Activated CD4-positive, alpha-beta T cell treated with anti-CD3 and anti-CD28 coated beads, Interleukin-2, amount 10 ng/mL, durations not matched to agents 24 days and 14 days (primary cell): ENCODE results near the gene RBM17. TPM values are rescaled to one million over a fixed set of nuclear protein-coding genes. Genes with fewer than 3 reads are reported as not detected.
"Not testable (repeated sequence)": the region's sequence is repeated elsewhere in the genome, so short reads cannot be mapped to it uniquely, and the experiment has no call there.

ENCODE experiments used
- DNase-seq: peaks from one replicate; pipeline ENCODE4 v3.0.0; 2022
- H3K27ac Mint-ChIP-seq: one replicate; pipeline ENCODE4 v1.8.0; 2022; ENCODE audit warnings: mild to moderate bottlenecking, mixed read lengths
- H3K27me3 Mint-ChIP-seq: one replicate; pipeline ENCODE4 v1.8.0; 2022; ENCODE audit warnings: mixed read lengths
- H3K36me3 Mint-ChIP-seq: one replicate; pipeline ENCODE4 v1.8.0; 2022; ENCODE audit warnings: low read depth, mild to moderate bottlenecking, mixed read lengths
- H3K4me1 Mint-ChIP-seq: one replicate; pipeline ENCODE4 v1.8.0; 2021; ENCODE audit warnings: mixed read lengths
- H3K4me3 Mint-ChIP-seq: one replicate; pipeline ENCODE4 v1.8.0; 2022; ENCODE audit warnings: mild to moderate bottlenecking, moderate library complexity, mixed read lengths
- H3K9me3 Mint-ChIP-seq: one replicate; pipeline ENCODE4 v1.8.0; 2021; ENCODE audit warnings: mixed read lengths
- intact Hi-C: fragments of 100-400 bp; cut with micrococcal nuclease; formaldehyde crosslinking; loops from one replicate; pipeline ENCODE4 v1.15.1; 2023
- total RNA-seq: library from RNA; stranded (reverse); gene quantifications from 2 replicates; pipeline ENCODE4 v1.2.3, GENCODE V29; 2022

Gene RBM17
- total RNA-seq, 1 donor from 2014 or later = 262 TPM

DNA sequence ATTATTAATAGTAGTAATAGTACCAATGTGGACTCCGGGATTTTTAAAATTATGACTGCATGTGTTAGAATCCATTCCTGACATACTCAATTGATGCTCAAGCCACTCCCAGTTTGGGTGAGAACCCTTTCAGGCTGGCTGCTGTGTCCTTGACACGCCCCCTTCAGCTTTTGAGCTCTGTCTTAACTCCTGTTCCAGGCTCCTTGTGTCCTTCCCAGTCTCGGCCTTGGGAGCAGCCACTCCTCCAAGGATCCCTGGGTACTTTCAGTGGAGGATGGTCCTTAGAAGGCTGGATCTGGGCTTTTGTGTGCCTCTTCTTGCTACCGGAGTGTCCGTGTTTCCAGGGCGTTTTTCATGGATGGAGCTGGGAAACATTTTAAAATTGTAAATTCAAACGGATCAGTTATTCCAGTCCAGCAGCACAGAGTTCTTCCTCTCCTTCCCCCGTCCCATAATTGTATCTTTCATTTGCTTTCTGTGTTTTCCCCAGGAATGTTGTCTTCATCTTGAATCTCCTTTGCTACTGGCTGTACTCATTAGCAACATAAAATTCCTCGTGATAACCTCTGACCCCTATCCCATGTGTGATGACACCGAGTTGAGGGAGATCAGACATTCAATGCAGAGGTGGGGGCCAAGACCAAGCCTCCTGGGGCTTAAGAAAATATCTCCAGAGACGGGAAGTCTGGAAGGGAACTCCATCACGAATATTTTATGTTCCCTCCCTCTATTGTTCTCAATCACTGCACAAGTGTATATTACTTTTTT is 73.9 kb downstream of the RBM17 start:
- Mint-ChIP-seq H3K9me3 (no peaks in the 10 kb centered on the region), H3K4me3 (peak overlapping the region; percentile 56), H3K36me3 (peaks cover 27% of the 10 kb centered on the region), H3K4me1 (peaks cover 45% of the 10 kb centered on the region), H3K27ac (peak overlapping the region; percentile 73), H3K27me3 (no peaks in the 10 kb centered on the region)
- DNase-seq = peak; percentile 64
- intact Hi-C loops = loop anchor here (1.0 kb wide), 4 partner anchors 21 to 108 kb away; partner anchors contain the start of gene PFKFB3

DNA sequence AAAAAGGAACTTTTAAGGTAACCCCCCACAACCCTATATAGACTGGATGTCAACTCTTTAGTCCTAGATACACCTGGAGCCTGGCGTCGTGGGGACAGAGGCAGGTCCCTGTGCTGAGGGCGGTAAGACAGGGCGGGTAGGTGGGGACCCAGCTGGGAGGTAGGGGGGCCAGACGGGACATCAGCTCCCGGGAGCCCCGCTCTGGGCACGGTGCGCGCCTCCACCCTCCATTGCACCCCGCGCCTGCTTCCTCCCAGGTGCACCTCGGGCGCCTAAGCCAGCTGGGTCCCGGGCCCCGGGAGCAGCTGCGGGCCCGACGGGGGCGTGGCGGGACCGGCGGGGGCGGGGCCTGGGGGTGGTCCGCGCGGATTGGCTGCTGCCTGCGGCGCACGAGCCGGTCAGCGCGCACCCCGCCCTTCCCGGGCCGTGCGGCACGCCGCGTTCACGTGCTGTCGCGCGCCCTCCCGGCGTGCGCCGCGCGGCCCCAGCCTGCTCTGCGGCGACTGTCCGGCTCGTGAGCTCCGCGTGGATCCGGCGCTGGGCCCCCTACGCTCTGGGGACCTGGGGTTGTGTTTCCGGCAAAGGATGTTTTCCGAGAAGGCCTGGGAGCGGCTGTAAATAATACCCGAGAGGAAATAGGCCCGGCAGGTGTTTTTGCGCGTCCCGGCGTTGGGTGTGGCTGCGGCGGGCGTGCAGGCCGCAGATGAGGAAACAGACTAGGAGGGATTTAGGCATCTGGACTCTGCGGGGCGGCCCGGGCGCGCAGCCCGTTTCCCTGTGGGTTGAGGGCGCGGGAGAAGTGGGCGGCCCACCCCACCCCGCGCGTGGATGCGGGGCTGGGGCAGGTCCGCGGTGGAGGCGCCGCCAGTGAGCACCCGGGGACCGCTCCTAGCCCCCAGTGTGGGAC is 74.8 kb downstream of the RBM17 start:
- Mint-ChIP-seq H3K4me1 (peaks cover 49% of the 10 kb centered on the region), H3K27ac (peak overlapping the region; percentile 98), H3K36me3 (peaks cover 29% of the 10 kb centered on the region), H3K27me3 (no peaks in the 10 kb centered on the region), H3K9me3 (no peaks in the 10 kb centered on the region), H3K4me3 (peak overlapping the region; percentile 98)
- DNase-seq = peak; percentile 98
- intact Hi-C loops = loop anchor here (1.0 kb wide), 4 partner anchors 22 to 107 kb away; partner anchors contain the start of gene PFKFB3

DNA sequence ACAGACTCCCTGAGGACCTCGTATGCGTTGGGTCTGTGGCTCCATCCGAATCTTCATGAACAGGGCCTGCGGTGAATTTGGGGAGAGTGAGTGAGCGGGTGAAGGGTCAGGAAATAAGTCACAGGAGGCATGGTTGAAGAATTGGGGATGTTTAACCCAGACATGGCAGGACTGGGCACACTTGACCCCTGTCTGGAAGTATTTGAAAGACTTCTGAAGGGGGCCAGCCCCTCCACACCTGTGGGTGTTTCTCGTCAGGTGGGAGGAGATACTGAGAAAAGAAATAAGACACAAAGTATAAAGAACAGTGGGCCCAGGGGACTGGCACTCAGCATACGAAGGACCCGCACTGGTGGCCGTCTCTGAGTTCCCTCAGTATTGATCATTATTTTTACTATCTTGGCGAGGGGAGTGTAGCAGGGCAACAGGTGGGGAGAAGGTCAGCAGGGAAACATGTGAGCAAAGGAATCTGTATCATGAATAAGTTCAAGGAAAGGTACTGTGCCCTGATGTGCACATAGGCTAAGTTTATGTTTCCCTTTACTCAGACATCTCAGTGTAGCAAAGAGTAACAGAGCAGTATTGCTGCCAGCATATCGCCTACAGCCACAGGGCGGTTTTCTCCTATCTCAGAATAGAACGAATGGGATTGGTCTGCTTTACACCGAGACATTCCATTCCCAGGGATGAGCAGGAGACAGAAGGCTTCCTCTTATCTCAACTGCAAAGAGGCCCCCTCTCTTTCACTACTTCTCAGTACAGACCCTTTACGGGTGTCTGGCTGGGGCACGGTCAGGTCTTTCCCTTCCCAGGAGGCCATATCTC is 75.6 kb downstream of the RBM17 start:
- Mint-ChIP-seq H3K27me3 (no peaks in the 10 kb centered on the region), H3K4me1 (peaks cover 55% of the 10 kb centered on the region), H3K4me3 (peak overlapping the region; percentile 98), H3K9me3 (no peaks in the 10 kb centered on the region), H3K36me3 (peaks cover 29% of the 10 kb centered on the region), H3K27ac (peak overlapping the region; percentile 98)
- intact Hi-C loops = no loop called here
- DNase-seq = peak; percentile 72

DNA sequence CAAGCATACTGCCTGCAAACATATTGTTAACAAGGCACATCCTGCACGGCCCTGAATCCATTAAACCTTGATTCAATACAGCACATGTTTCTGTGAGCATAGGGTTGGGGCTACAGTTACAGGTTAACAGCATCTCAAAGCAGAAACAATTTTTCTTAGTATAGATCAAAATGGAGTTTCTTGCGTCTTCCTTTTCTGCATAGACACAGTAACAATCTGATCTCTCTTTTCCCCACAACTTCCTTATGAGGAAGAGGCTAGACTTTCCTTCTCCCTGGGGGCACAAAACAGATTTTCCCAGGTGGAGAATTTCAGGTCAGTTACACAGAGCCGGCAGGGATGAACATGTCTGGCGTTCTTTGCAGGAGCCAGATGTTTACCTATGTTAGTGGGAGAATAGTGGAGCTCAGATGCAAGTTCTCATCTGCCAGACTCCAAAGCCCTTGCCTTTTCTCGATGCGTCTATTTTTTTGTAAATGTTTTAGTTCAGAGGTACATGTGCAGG is 76.4 kb downstream of the RBM17 start:
- peaks cover 59% of the 10 kb centered on the region for H3K4me1 Mint-ChIP-seq
- no peaks in the 10 kb centered on the region for H3K27me3 Mint-ChIP-seq
- no peak for DNase-seq
- H3K36me3 Mint-ChIP-seq = peaks cover 30% of the 10 kb centered on the region
- intact Hi-C loops = no loop called here
- H3K27ac Mint-ChIP-seq = peak overlapping the region; percentile 98
- H3K9me3 Mint-ChIP-seq = no peaks in the 10 kb centered on the region
- peak overlapping the region; percentile 98 for H3K4me3 Mint-ChIP-seq

DNA sequence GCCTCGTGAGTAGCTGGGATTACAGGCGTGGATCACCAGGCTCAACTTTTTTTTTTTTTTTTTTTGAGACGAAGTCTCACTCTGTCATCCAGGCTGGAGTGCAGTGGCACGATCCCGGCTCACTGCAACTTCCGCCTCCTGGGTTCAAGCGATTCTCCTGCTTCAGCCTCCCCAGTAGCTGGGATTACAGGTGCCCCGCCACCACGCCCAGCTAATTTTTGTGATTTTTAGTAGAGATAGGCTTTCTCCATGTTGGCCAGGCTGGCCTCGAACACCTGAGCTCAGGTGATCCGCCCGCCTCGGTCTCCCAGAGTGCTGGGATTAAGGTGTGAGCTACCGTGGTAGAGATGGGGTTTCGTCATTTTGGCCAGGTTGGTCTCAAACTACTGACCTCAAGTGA is 77.1 kb downstream of the RBM17 start:
- H3K27me3 Mint-ChIP-seq, intact Hi-C loops, H3K9me3 Mint-ChIP-seq, DNase-seq: not testable (repeated sequence)
- Mint-ChIP-seq H3K4me1 (peaks cover 64% of the 10 kb centered on the region), H3K27ac (peak overlapping the region; percentile 37), H3K4me3 (peak overlapping the region; percentile 98), H3K36me3 (peaks cover 34% of the 10 kb centered on the region)

Other genes starting within 250 kb of the RBM17 start
- gene ANKRD16, start 199.1 kb upstream of the RBM17 start, total RNA-seq = 10.8 and 12.2 TPM in 2 replicates
- 58.4 and 62.9 TPM in 2 replicates for gene FBH1, start 198.8 kb upstream of the RBM17 start, total RNA-seq
- 24.4 and 25.5 TPM in 2 replicates for gene IL15RA, start 111.5 kb upstream of the RBM17 start, total RNA-seq
- gene IL2RA, start 26.7 kb upstream of the RBM17 start, total RNA-seq = 965 and 989 TPM in 2 replicates
- 108 TPM in 2 replicates for gene PFKFB3, start 113.9 kb downstream of the RBM17 start, total RNA-seq